Natural killer cell treated with Interleukin-12 subunit alpha and Interleukin-12 subunit beta and Interleukin-15 and Interleukin-18, amount 100 ng/mL, for 72 hours (primary cell): ENCODE results near the gene EPHA5. TPM values are rescaled to one million over a fixed set of nuclear protein-coding genes. Genes with fewer than 3 reads are reported as not detected.
A peak's percentile ranks its signal among the peaks of the same experiment; 100 is the strongest.

Source experiments
- ATAC-seq, 2 donors: fragments of 150-1000 bp; cut with Tn5 transposase in 1 of 2; sonication (Bioruptor Pico), chemical (Tn5 transposase) in 1 of 2; 2 replicates each; pipeline ENCODE4 v1.10.0; 2021
- DNase-seq: peaks from one replicate; pipeline ENCODE4 v3.0.0; 2022; ENCODE audit warnings: low spot score
- H3K27ac Mint-ChIP-seq, 2 donors: 1 replicate in 1 of 2; 2 replicates in 1 of 2; pipeline ENCODE4 v1.8.0; 2022; ENCODE audit warnings: mixed read lengths in 2 of 2, mild to moderate bottlenecking in 1 of 2, moderate library complexity in 1 of 2
- H3K27me3 Mint-ChIP-seq, 2 donors: 1 replicate in 1 of 2; 2 replicates in 1 of 2; pipeline ENCODE4 v1.8.0; 2022; ENCODE audit warnings: mixed read lengths in 2 of 2
- H3K36me3 Mint-ChIP-seq: one replicate; pipeline ENCODE4 v1.8.0; 2022; ENCODE audit warnings: mixed read lengths
- H3K4me1 Mint-ChIP-seq, 2 donors: 1 replicate in 1 of 2; 2 replicates in 1 of 2; pipeline ENCODE4 v1.8.0; 2022; ENCODE audit warnings: low read depth in 2 of 2, mixed read lengths in 2 of 2, mild to moderate bottlenecking in 1 of 2
- H3K4me3 Mint-ChIP-seq: one replicate; pipeline ENCODE4 v1.8.0; 2022; ENCODE audit warnings: mixed read lengths
- H3K9me3 Mint-ChIP-seq: 2 replicates; pipeline ENCODE4 v1.8.0; 2022; ENCODE audit warnings: mixed read lengths
- total RNA-seq, 2 donors: library from RNA; stranded (reverse); gene quantifications; one replicate each; pipeline ENCODE4 v1.2.3, GENCODE V29; 2022

EPHA5 gene
- not detected for total RNA-seq

DNA sequence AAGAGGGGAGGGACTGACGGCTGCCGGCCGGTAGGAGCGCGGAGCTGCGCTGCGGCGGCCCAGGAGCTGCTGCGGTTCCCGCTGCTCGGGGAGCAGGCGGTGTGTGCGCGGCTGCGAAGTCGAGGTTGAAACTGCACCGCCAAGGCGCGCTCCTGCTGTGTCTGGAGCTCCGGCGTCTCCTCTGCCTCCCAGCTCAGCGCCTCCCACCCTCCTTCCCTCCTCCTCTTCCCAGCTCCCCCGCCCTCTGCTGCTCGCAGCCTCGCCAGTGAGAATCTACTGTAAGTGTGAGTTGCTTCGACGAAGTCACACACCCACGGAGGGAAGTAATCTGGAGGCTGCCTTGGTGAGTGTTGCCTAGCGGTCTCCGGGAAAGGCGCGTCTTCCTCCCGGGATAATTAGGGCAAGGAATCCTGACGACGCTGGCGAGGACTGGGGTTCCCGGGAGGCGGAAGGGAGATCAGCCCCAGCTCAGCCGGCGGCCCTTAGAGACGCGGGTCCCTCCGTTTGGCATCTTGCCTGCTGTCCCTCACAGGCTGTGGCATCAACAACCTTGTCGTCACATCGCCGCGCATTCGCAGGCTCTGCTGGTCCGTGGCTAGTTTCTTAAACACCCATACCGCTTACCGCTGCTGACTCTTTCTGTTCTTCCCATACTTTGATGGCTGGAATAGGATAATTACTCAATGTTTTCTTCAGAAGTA lies at the start of gene EPHA5:
TSS of gene EPHA5 (minus strand) at position 159 of the 701 bp plus-strand sequence. CDS start 747 bp downstream, outside the sequence.
- no peak within 1 kb of the TSS for H3K27ac Mint-ChIP-seq
- H3K9me3 Mint-ChIP-seq, result peaks cover 13% of the 10 kb centered on the region
- DNase-seq (no peak), ATAC-seq (no peak)
- H3K36me3 Mint-ChIP-seq, result peaks cover 6% of the 10 kb centered on the region
- H3K4me3 Mint-ChIP-seq, result no peak within 1 kb of the TSS
- H3K4me1 Mint-ChIP-seq, result peaks cover 0 to 5% of the 10 kb centered on the region in 2 donors
- peaks cover 23 to 34% of the 10 kb centered on the region in 2 donors for H3K27me3 Mint-ChIP-seq

- peaks cover 9% of the 10 kb centered on the region for H3K9me3 Mint-ChIP-seq
- no peaks in the 10 kb centered on the region for H3K4me1 Mint-ChIP-seq
- no peaks in the 10 kb centered on the region for H3K27me3 Mint-ChIP-seq
- no peak overlapping the region for H3K4me3 Mint-ChIP-seq
- ATAC-seq (no peak), DNase-seq (no peak)
- H3K27ac Mint-ChIP-seq, result no peak overlapping the region
- no peaks in the 10 kb centered on the region for H3K36me3 Mint-ChIP-seq
These were observed 49.3 kb upstream of the EPHA5 start for GRCh38 chr4:65719635-65720034.

GRCh38 chr4:65698631-65699030 lies 28.3 kb upstream of the EPHA5 start:
- Mint-ChIP-seq H3K36me3 (no peaks in the 10 kb centered on the region), H3K27me3 (no peaks in the 10 kb centered on the region), H3K9me3 (peaks cover 6% of the 10 kb centered on the region), H3K27ac (no peak overlapping the region), H3K4me1 (no peaks in the 10 kb centered on the region), H3K4me3 (no peak overlapping the region)
- no peak for DNase-seq
- no peak for ATAC-seq

DNA sequence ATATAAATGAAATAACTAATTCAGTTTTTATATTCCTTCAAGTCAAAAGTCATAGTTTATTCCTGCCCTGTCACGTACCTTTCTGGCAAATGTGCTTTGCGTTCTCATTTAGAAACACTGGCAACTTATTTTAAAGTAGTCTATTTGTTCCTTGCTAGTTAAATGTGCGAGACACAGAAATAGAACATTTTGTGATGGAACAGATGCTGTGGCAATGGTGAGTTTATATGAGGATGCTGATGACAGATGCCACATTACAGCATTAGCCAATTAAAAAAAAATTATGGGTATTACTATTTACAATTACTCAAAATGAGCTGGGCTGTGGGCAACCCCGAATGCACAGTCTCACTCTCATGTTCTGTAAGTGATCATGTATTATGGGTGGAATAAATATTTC lies 26.1 kb upstream of the EPHA5 start:
- Mint-ChIP-seq H3K27ac (no peak overlapping the region), H3K36me3 (no peaks in the 10 kb centered on the region), H3K9me3 (peaks cover 6% of the 10 kb centered on the region), H3K4me1 (no peaks in the 10 kb centered on the region), H3K4me3 (no peak overlapping the region), H3K27me3 (no peaks in the 10 kb centered on the region)
- ATAC-seq, result no peak
- no peak for DNase-seq

GRCh38 chr4:65671372-65671771 lies 1.1 kb upstream of the EPHA5 start:
- Mint-ChIP-seq H3K27ac (no peak overlapping the region), H3K4me1 (peaks cover 0 to 5% of the 10 kb centered on the region in 2 donors), H3K4me3 (no peak overlapping the region), H3K9me3 (peaks cover 13% of the 10 kb centered on the region), H3K27me3 (peaks cover 23 to 34% of the 10 kb centered on the region in 2 donors), H3K36me3 (peaks cover 6% of the 10 kb centered on the region)
- ATAC-seq (no peak), DNase-seq (no peak)

DNA sequence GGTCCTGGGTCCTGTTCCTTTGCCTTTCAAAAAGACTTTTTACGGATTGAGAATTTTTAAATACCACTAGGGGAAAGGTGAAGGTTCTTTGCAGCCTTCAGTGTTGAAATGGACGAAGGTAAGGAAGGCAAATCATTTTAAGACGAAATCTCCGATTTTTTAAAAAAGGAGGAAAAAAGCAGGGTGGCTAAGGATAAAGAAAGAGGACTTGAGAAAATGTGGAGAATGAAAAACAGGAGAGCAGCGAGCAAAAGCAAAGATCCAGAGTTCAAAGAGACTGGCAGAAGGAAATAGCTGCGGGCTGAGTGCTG lies 314 bp downstream of the EPHA5 start:
- Mint-ChIP-seq H3K4me1 (peaks cover 0 to 5% of the 10 kb centered on the region in 2 donors), H3K27me3 (peaks cover 23 to 34% of the 10 kb centered on the region in 2 donors), H3K36me3 (peaks cover 6% of the 10 kb centered on the region), H3K4me3 (no peak overlapping the region), H3K9me3 (peaks cover 13% of the 10 kb centered on the region), H3K27ac (no peak overlapping the region)
- ATAC-seq (no peak), DNase-seq (no peak)

DNA sequence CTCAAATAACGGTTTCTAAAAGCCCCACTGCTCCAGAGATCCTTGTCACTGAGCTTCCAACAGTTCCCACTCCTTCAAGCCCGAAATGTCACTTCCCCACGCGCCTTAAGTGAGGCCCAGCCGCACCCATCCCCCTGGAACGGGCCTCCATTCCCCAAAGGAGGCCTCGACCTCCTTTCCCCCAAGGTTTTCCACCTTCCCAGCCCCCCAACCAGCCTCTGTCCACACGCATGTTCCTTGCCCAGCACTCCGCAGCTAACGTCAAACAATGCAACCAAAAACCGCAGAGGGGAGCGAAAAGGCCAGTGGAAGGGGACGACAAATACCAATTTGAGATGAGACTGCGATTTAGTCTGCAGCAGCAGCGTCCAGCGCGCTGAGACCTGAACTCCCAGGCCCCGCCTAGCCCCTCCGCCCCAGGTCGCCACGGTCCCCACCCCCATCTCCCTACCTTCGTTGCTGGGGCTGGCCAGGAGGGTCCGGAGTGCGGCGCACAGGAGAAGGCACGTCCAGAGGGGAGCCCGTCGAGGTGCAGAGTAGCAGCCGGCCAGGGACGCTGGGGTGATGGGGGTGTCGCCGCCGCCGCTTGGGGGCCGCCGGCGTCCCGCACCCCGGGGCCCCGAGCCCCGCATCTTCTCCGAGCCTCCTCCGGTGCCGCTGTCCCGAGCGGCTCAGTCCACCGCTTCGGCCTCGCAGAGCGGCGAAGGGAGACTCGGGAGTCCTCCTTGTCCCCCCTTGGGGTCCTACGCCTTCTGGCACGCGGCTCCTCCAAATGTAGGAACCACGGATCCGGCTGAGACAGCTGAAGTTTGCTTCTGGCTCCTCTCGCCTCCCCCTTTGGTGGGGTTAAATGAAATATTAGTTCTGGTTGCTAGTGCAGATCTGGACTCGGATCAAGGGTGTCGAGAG lies 924 bp downstream of the EPHA5 start:
- Mint-ChIP-seq H3K36me3 (peaks cover 6% of the 10 kb centered on the region), H3K27me3 (peaks cover 23 to 34% of the 10 kb centered on the region in 2 donors), H3K9me3 (peaks cover 13% of the 10 kb centered on the region), H3K27ac (no peak overlapping the region), H3K4me1 (peaks cover 0 to 5% of the 10 kb centered on the region in 2 donors), H3K4me3 (no peak overlapping the region)
- peak; percentile 54 for DNase-seq
- ATAC-seq, result no peak

- no peak for ATAC-seq
- peaks cover 12% of the 10 kb centered on the region for H3K9me3 Mint-ChIP-seq
- peak; percentile 57 for DNase-seq
- no peak overlapping the region for H3K27ac Mint-ChIP-seq
- no peak overlapping the region for H3K4me3 Mint-ChIP-seq
- H3K27me3 Mint-ChIP-seq, result peaks cover 23 to 34% of the 10 kb centered on the region in 2 donors
- peaks cover 6% of the 10 kb centered on the region for H3K36me3 Mint-ChIP-seq
- H3K4me1 Mint-ChIP-seq, result peaks cover 0 to 5% of the 10 kb centered on the region in 2 donors
These were observed 1.8 kb downstream of the EPHA5 start for GRCh38 chr4:65668201-65669089.

DNA sequence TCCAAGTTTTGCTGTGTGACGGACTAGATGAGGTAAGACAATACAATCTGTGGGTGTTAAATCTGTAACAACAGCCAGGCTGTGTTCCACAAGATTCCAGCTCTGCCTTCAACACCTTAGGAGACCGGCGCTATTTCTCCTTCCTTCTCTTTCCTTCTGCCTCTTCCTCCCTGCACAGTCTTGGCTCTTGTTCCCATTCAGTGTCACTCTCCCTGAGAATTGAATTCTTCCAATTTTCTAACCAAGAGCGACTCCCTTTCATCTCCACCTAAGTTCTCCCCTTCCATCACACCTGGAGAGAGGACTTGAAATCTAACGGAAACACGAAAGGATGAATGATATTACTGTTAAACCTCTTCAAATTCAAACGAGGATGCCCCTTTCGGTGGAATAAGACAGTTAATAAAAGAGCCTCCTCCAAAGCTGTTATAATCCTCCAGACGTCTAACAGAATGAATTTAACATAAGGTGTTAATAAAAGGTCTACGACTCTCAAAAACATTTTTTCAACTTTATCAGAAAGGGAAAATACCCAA lies 2.7 kb downstream of the EPHA5 start:
- DNase-seq (no peak), ATAC-seq (no peak)
- H3K36me3 Mint-ChIP-seq, result peaks cover 6% of the 10 kb centered on the region
- no peak overlapping the region for H3K4me3 Mint-ChIP-seq
- H3K4me1 Mint-ChIP-seq, result peaks cover 0 to 5% of the 10 kb centered on the region in 2 donors
- no peak overlapping the region for H3K27ac Mint-ChIP-seq
- peaks cover 9% of the 10 kb centered on the region for H3K9me3 Mint-ChIP-seq
- peaks cover 23 to 33% of the 10 kb centered on the region in 2 donors for H3K27me3 Mint-ChIP-seq

DNA sequence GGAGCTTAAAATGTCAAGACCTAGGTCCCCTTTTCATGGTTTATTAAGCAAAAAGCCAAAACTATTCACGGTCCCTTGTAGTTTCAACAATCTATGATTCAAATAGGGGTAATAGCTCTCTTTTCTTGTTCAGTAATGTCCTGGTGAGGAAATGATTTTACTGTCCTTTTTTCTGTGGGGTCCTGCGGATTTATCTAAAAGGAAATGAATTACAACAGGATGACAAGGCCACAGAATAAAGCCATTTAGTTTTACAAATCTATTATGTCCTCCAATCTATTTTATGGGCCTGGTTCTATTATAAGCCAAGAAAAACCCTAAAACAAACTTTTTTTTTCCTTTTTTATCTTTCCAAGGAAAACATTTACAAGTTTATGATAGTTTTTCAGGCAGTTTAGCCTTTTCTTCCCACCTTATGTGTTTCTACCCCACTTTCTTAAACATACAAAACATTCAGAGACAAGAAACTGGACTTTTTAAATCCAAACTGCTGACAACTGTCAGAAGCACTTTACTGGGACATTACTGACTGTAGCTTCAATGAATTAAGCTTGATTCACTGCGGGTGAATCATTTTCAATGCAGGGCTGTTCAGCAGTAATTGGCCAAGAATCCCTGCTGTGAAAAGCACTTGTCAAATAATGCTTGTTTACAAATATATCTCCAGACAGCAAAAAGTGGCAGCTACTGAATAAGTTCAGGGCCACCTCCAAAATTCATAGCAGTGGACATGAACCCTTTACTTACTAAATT lies 4.3 kb downstream of the EPHA5 start:
- peaks cover 5% of the 10 kb centered on the region for H3K9me3 Mint-ChIP-seq
- ATAC-seq, result no peak
- DNase-seq, result no peak
- H3K27me3 Mint-ChIP-seq, result peaks cover 18 to 26% of the 10 kb centered on the region in 2 donors
- peaks cover 6% of the 10 kb centered on the region for H3K36me3 Mint-ChIP-seq
- H3K4me3 Mint-ChIP-seq, result no peak overlapping the region
- H3K27ac Mint-ChIP-seq, result no peak overlapping the region
- peaks cover 0 to 5% of the 10 kb centered on the region in 2 donors for H3K4me1 Mint-ChIP-seq

GRCh38 chr4:65661471-65661870 lies 8.8 kb downstream of the EPHA5 start:
- H3K4me3 Mint-ChIP-seq, result no peak overlapping the region
- no peaks in the 10 kb centered on the region for H3K9me3 Mint-ChIP-seq
- DNase-seq (no peak), ATAC-seq (no peak)
- no peak overlapping the region for H3K27ac Mint-ChIP-seq
- no peaks in the 10 kb centered on the region for H3K4me1 Mint-ChIP-seq
- no peaks in the 10 kb centered on the region for H3K27me3 Mint-ChIP-seq
- H3K36me3 Mint-ChIP-seq, result no peaks in the 10 kb centered on the region

GRCh38 chr4:65658117-65658516 lies 12.2 kb downstream of the EPHA5 start:
- ATAC-seq (no peak), DNase-seq (no peak)
- Mint-ChIP-seq H3K27ac (no peak overlapping the region), H3K36me3 (no peaks in the 10 kb centered on the region), H3K27me3 (no peaks in the 10 kb centered on the region), H3K9me3 (no peaks in the 10 kb centered on the region), H3K4me3 (no peak overlapping the region), H3K4me1 (no peaks in the 10 kb centered on the region)

- H3K4me3 Mint-ChIP-seq, result no peak overlapping the region
- no peaks in the 10 kb centered on the region for H3K36me3 Mint-ChIP-seq
- H3K4me1 Mint-ChIP-seq, result no peaks in the 10 kb centered on the region
These were observed 14.3 kb downstream of the EPHA5 start for GRCh38 chr4:65656008-65656407.

More at GRCh38 chr4:65656008-65656407, 14.3 kb downstream of the EPHA5 start:
- Mint-ChIP-seq H3K27ac (no peak overlapping the region), H3K27me3 (no peaks in the 10 kb centered on the region), H3K9me3 (no peaks in the 10 kb centered on the region)
- no peak for ATAC-seq
- no peak for DNase-seq
